Endothelial cell of umbilical vein (primary cell): ENCODE measurements around the gene RPGRIP1. TPM values are rescaled to one million over a fixed set of nuclear protein-coding genes. Genes with fewer than 3 reads are reported as not detected.

Source experiments
- BruUV-seq: library from RNA; stranded (reverse); fragments of 400-500 nt; replicated peaks from 2 replicates; lab custom pipeline; 2021; lab: Mats Ljungman, UMichigan
- CTCF ChIA-PET: fragments of 300-600, 350-600 bp; sonication (Branson Sonifier 250); formaldehyde crosslinking; loops from one replicate; lab custom pipeline; 2021; ENCODE audit warnings: antibody characterized with exemption, inconsistent platforms; lab: Charles Lee
- POLR2A ChIA-PET: fragments of 300-600, 350-600 bp; sonication (Branson Sonifier 250); formaldehyde crosslinking; loops from one replicate; lab custom pipeline; 2021; ENCODE audit warnings: antibody characterized with exemption, inconsistent platforms; lab: Charles Lee
- DNase-seq: peaks from one replicate; pipeline ENCODE4 v3.0.0-alpha.2; 2011; ENCODE audit warnings: low read depth, low spot score
- FAIRE-seq: peaks from 2 replicates; lab custom pipeline; 2011; peaks lifted over from hg19 to GRCh38; lab: Jason Lieb, UNC
- H2AFZ ChIP-seq: 2 replicates; pipeline ENCODE4 v1.6.0; 2012; ENCODE audit warnings: low read depth, low read length, control low read depth, inconsistent platforms
- H3K27ac ChIP-seq: 2 replicates; pipeline ENCODE4 v1.5.1; 2011; ENCODE audit warnings: low read depth, mild to moderate bottlenecking, control low read depth, low read length, moderate library complexity; ENCODE audit not compliant: insufficient read depth
- H3K27me3 ChIP-seq, 2 experiments: 2 replicates each; pipeline versions ENCODE4 v1.6.0 to v1.6.1; 2011; ENCODE audit warnings: low read length in 2 of 2, mixed read lengths in 1 of 2; ENCODE audit not compliant: control insufficient read depth in 2 of 2, insufficient read depth in 2 of 2
- H3K36me3 ChIP-seq, 2 experiments: 2 replicates in 1 of 2; 3 replicates in 1 of 2; pipeline ENCODE4 v1.5.1; 2011; ENCODE audit warnings: low read length in 2 of 2, mild to moderate bottlenecking in 1 of 2, moderate library complexity in 1 of 2; ENCODE audit not compliant: control insufficient read depth in 2 of 2, insufficient read depth in 2 of 2; ENCODE audit errors: extremely low read depth in 1 of 2
- H3K4me1 ChIP-seq: 3 replicates; pipeline ENCODE4 v1.5.1; 2011; ENCODE audit warnings: mild to moderate bottlenecking, low read length; ENCODE audit not compliant: control insufficient read depth, insufficient read depth; ENCODE audit errors: extremely low read depth
- H3K4me2 ChIP-seq: 2 replicates; pipeline ENCODE4 v1.6.1; 2011; ENCODE audit warnings: low read length, control low read depth, mixed read lengths; ENCODE audit not compliant: insufficient read depth
- H3K4me3 ChIP-seq, 3 experiments: fragments of 200-600 bp in 1 of 3; sonication (generic), shearing (Covaris generic) in 1 of 3; replicated peaks in 1 of 3; 2 replicates each; pipeline ENCODE4 v1.5.1; 2011 to 2016; ENCODE audit warnings: control low read depth in 3 of 3, low read length in 3 of 3, mild to moderate bottlenecking in 2 of 3, inconsistent platforms in 1 of 3, low read depth in 1 of 3, moderate library complexity in 1 of 3; ENCODE audit not compliant: insufficient read depth in 1 of 3
- H3K79me2 ChIP-seq: 2 replicates; pipeline ENCODE4 v1.6.0; 2012; ENCODE audit warnings: low read length, inconsistent platforms; ENCODE audit not compliant: control insufficient read depth, insufficient read depth
- H3K9ac ChIP-seq: replicated peaks from 2 replicates; pipeline ENCODE3; 2011; ENCODE audit warnings: low read length, control low read depth; ENCODE audit not compliant: insufficient read depth; ENCODE audit errors: extremely low read depth
- H3K9me1 ChIP-seq: replicated peaks from 3 replicates; pipeline ENCODE4 v1.6.0; 2011; ENCODE audit warnings: mild to moderate bottlenecking, low read length; ENCODE audit not compliant: control insufficient read depth, insufficient read depth; ENCODE audit errors: extremely low read depth
- H3K9me3 ChIP-seq: replicated peaks from 2 replicates; pipeline ENCODE4 v1.5.1; 2012; ENCODE audit warnings: low read length, inconsistent platforms; ENCODE audit not compliant: control insufficient read depth, insufficient read depth
- H4K20me1 ChIP-seq: replicated peaks from 2 replicates; pipeline ENCODE3; 2011; ENCODE audit warnings: mild to moderate bottlenecking, low read length; ENCODE audit not compliant: control insufficient read depth, insufficient read depth; ENCODE audit errors: extremely low read depth
- EZH2 ChIP-seq: IDR thresholded peaks from 2 replicates; pipeline ENCODE4 v1.6.1; 2012; ENCODE audit warnings: borderline replicate concordance, low read depth, mild to moderate bottlenecking, moderate library complexity, low read length, inconsistent platforms; ENCODE audit not compliant: severe bottlenecking
- FOS ChIP-seq: IDR thresholded peaks from 2 replicates; pipeline ENCODE4 v1.6.1; 2011; ENCODE audit warnings: mild to moderate bottlenecking, low read length, moderate library complexity, borderline replicate concordance; ENCODE audit not compliant: insufficient read depth
- JUN ChIP-seq: IDR thresholded peaks from 2 replicates; pipeline ENCODE4 v1.6.1; 2011; ENCODE audit warnings: borderline replicate concordance, low read depth; ENCODE audit not compliant: insufficient read length, insufficient read depth
- MAX ChIP-seq: IDR thresholded peaks from 2 replicates; pipeline ENCODE4 v1.6.1; 2011; ENCODE audit not compliant: insufficient read depth, insufficient read length
- MYC ChIP-seq: IDR thresholded peaks from one replicate; pipeline ENCODE4 v1.6.1; 2011; ENCODE audit warnings: mild to moderate bottlenecking, low read depth, low read length
- POLR2AphosphoS5 ChIP-seq: IDR thresholded peaks from 2 replicates; pipeline ENCODE4 v1.6.1; 2012; ENCODE audit warnings: low read depth, mild to moderate bottlenecking, control low read depth, low read length, moderate library complexity; ENCODE audit not compliant: insufficient read depth
- dilution Hi-C: fragments of 300-500 bp; cut with MboI; formaldehyde crosslinking; loops from one replicate; pipeline ENCODE4 v1.15.0; 2019; ENCODE audit warnings: low sequenced_read_pairs; ENCODE audit not compliant: extremely low pct_ligation_motif_present
- intact Hi-C: fragments of 100-400 bp; cut with micrococcal nuclease; formaldehyde crosslinking; loops from one replicate; pipeline ENCODE4 v1.10.0; 2022
- polyA plus RNA-seq, 4 experiments: library from polyadenylated mRNA; depleted of rRNA in 3 of 4; stranded (reverse) in 3 of 4; unstranded in 1 of 4; fragments of >200 nt; gene quantifications; 2 replicates each; pipeline versions ENCODE4 v1.2.1 to v1.2.3, GENCODE V29; 2011 to 2012; ENCODE audit warnings: missing spikeins in 1 of 4
- total RNA-seq: library from RNA; stranded (reverse); gene quantifications from 2 replicates; pipeline ENCODE4 v1.2.3, GENCODE V29; 2021

Gene RPGRIP1
- total and polyA plus RNA-seq, 2 donors (not counting 3 experiments of a cell fraction or from before 2014, with no cell fraction given): not detected

GRCh38 chr14:21308479-21309237, 28.8 kb downstream of the RPGRIP1 start:
- TSS peak; percentile 36 for BruUV-seq
- Histone ChIP-seq H3K9ac (no peak overlapping the region), H3K4me1 (no peaks in the 10 kb centered on the region), H3K79me2 (no peaks in the 10 kb centered on the region), H3K27me3 (peaks cover 6% of the 10 kb centered on the region in 2 experiments), H2AFZ (peak overlapping the region; percentile 73), H3K4me3 (peak overlapping the region in 1 of 3 experiments; percentile 20), H3K9me3 (no peaks in the 10 kb centered on the region), H3K36me3 (no peaks in the 10 kb centered on the region), H3K27ac (no peak overlapping the region), H3K9me1 (no peaks in the 10 kb centered on the region), H3K4me2 (peak overlapping the region; percentile 63), H4K20me1 (no peaks in the 10 kb centered on the region)
- intact Hi-C loops: no loop called here
- FAIRE-seq: peak; percentile 85
- dilution Hi-C loops: no loop called here
- DNase-seq: peak; percentile 65
- ChIA-PET POLR2A (no interaction called here), CTCF (interaction anchor here (1.3 kb wide), 1 partner anchor 21 kb away, joined by 3 read pairs; no protein-coding TSS in a partner anchor)
- TF ChIP-seq POLR2AphosphoS5 (no peak), EZH2 (no peak), FOS (no peak), MAX (no peak), MYC (no peak), JUN (no peak)
